ENCODE data around the gene SNU13.
"Not testable (repeated sequence)": the region's sequence is repeated elsewhere in the genome, so short reads cannot be mapped to it uniquely, and the experiment has no call there.

SNU13 gene

GRCh38 chr22:41638124-41638523, 50.5 kb downstream of the SNU13 start:
- no peak for DNase-seq

DNA sequence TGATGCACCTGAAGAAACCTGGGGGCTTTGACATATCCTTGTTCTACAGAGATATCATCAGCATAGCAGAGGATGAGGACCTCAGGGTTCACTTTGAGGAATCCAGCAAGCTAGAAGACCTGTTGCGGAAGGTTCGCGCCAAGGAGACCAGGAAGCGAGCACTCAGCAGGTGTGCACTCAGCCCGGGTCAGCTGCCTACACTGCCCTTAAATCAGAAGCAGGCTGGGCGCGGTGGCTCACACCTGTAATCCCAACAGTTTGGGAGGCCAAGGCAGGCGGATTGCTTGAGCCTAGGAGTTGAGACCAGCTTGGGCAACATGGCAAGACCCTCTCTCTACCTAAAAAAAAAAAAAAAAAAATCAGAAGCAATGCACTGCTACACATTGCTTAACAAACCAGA, 51.0 kb downstream of the SNU13 start:
- not testable (repeated sequence) for DNase-seq

- no peak for DNase-seq
Observed at GRCh38 chr22:41636467-41636866, 52.2 kb downstream of the SNU13 start.

DNA sequence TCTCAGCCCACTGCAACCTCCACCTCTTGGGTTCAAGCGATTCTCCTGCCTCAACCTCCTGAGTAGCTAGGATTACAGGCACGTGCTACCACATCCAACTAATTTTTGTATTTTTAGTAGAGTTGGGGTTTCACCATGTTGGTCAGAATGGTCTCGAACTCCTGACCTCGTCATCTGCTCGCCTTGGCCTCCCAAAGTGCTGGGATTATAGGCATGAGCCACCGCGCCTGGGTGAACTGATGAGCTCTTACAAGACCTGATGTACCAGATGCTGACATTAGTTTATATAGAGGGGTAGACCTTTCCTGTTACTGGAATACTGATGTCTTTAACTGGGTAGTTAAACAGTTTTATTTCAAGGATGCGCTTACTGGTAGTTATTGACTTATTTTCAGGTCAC, 54.1 kb downstream of the SNU13 start:
- not testable (repeated sequence) for DNase-seq

- DNase-seq: not testable (repeated sequence)
Observed at GRCh38 chr22:41631615-41632014, 57.1 kb downstream of the SNU13 start.

GRCh38 chr22:41631115-41631514, 57.6 kb downstream of the SNU13 start:
- DNase-seq: not testable (repeated sequence)

GRCh38 chr22:41625577-41625976, 63.1 kb downstream of the SNU13 start:
- DNase-seq: no peak
